CD4-positive, CD25-positive, alpha-beta regulatory T cell (primary cell): Measurements from ENCODE around the gene PRELID3B. TPM values are rescaled to one million over a fixed set of nuclear protein-coding genes. Genes with fewer than 3 reads are reported as not detected.

ENCODE experiments used
- ATAC-seq, 2 donors: fragments of 150-1000 bp; cut with Tn5 transposase; one replicate each; pipeline ENCODE4 v1.10.0; 2021; ENCODE audit warnings: low read depth in 2 of 2, moderate number of reproducible peaks in 2 of 2, moderate library complexity in 1 of 2
- DNase-seq, 3 donors: peaks; one replicate each; pipeline versions ENCODE4 v3.0.0 to v3.0.0-alpha.2; 2012 to 2022; ENCODE audit warnings: mixed read lengths in 1 of 3
- H3K27ac ChIP-seq: one replicate; pipeline ENCODE4 v1.7.0; 2013; ENCODE audit warnings: mild to moderate bottlenecking, low read length; ENCODE audit not compliant: insufficient read depth, poor library complexity, severe bottlenecking
- H3K27me3 ChIP-seq: one replicate; pipeline ENCODE4 v1.7.0; 2013; ENCODE audit warnings: low read length; ENCODE audit not compliant: control insufficient read depth, insufficient read depth
- H3K36me3 ChIP-seq: one replicate; pipeline ENCODE4 v1.7.0; 2013; ENCODE audit warnings: mild to moderate bottlenecking, low read length, moderate library complexity; ENCODE audit not compliant: control insufficient read depth, insufficient read depth
- H3K4me1 ChIP-seq: 2 replicates; pipeline ENCODE4 v1.7.0; 2013; ENCODE audit warnings: mild to moderate bottlenecking, low read length; ENCODE audit not compliant: insufficient read depth, control insufficient read depth, poor library complexity, severe bottlenecking
- H3K4me3 ChIP-seq: one replicate; pipeline ENCODE4 v1.7.0; 2013; ENCODE audit warnings: low read depth, mild to moderate bottlenecking, low read length, moderate library complexity
- H3K9me3 ChIP-seq, 2 experiments: 1 replicate in 1 of 2; 2 replicates in 1 of 2; pipeline ENCODE4 v1.7.0; 2013; ENCODE audit warnings: low read length in 2 of 2, mild to moderate bottlenecking in 1 of 2, moderate library complexity in 1 of 2; ENCODE audit not compliant: control insufficient read depth in 2 of 2
- H3K27ac Mint-ChIP-seq, 3 donors: one replicate each; pipeline ENCODE4 v1.8.0; 2020 to 2022; ENCODE audit warnings: mild to moderate bottlenecking in 3 of 3, mixed read lengths in 3 of 3, moderate library complexity in 2 of 3
- H3K27me3 Mint-ChIP-seq: one replicate; pipeline ENCODE4 v1.8.0; 2022; ENCODE audit warnings: mild to moderate bottlenecking, mixed read lengths
- H3K36me3 Mint-ChIP-seq: one replicate; pipeline ENCODE4 v1.8.0; 2020; ENCODE audit warnings: mixed read lengths
- H3K4me1 Mint-ChIP-seq, 4 donors: one replicate each; pipeline ENCODE4 v1.8.0; 2020 to 2022; ENCODE audit warnings: mixed read lengths in 4 of 4, mild to moderate bottlenecking in 1 of 4
- H3K4me3 Mint-ChIP-seq, 4 donors: one replicate each; pipeline ENCODE4 v1.8.0; 2020 to 2022; ENCODE audit warnings: mild to moderate bottlenecking in 4 of 4, mixed read lengths in 4 of 4, moderate library complexity in 3 of 4
- H3K9me3 Mint-ChIP-seq, 7 donors: one replicate each; pipeline ENCODE4 v1.8.0; 2020 to 2022; ENCODE audit warnings: mixed read lengths in 7 of 7, mild to moderate bottlenecking in 3 of 7, moderate library complexity in 2 of 7
- polyA plus RNA-seq, 4 donors: library from polyadenylated mRNA; unstranded; fragments of 300-500 nt; fragmentation: Illumina TruSeq; gene quantifications; one replicate each; pipeline ENCODE4 v1.2.3, GENCODE V29; 2021
- total RNA-seq: library from RNA; stranded (reverse); gene quantifications from one replicate; pipeline ENCODE4 v1.2.3, GENCODE V29; 2022

The PRELID3B gene
- total and polyA plus RNA-seq, 5 donors from 2014 or later, result 33.8 to 50.4 (median 41.3) TPM

DNA sequence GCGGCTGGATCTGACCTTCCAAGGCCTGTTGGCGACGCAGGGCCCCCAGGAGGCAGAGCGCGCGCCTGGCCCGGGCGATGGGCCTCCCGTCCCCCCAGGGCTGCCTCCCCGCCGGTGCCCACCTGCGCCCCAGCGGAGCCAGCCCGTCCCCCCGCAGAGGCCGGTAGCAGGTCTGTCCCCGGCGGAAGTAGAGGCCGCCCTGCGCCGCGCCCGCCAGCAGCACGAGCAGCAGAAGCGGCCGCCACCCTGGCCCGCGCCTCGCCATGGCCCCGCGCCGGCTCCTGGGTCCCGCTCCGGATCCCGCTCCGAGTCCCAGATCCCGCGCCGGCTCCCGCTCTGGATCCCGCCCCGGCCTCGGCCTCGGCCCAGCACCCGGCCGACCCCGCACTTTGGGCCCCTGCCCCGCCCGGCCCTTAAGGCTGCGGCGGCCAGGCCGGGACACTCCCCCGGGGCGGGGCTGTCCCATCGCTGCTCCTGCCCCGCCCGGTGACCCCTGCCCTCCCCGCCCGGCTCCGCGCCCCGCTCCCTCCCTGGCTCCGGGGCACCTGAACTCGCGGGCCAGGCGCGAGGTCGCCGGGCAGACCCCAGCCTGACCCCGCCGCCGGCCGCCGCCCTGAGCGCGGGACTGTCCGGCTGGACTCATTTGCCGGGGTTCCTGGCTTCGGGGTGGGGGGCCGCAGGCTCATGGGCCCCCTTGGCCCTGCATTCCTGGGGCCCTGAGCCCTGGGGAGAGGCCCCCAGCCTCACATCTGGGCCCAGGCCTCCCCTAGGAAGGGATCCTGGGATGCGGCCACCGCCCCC, 35.5 kb downstream of the PRELID3B start, which contains the start of gene CTSZ:
Gene CTSZ (minus strand): TSS at position 391 of the 801 bp plus-strand sequence. CDS start 126 bp downstream, at position 265.
- Mint-ChIP-seq H3K27me3 (no peaks in the 10 kb centered on the region), H3K4me1 (peaks cover 0 to 55% (median 38%) of the 10 kb centered on the region in 4 donors), H3K36me3 (no peaks in the 10 kb centered on the region), H3K9me3 (peaks cover 0 to 1% (median 0%) of the 10 kb centered on the region in 7 donors), H3K4me3 (peak within 1 kb of the TSS; percentile 82 to 90 (median 86)), H3K27ac (peak within 1 kb of the TSS in 2 of 3 donors; percentile 86 to 99)
- Histone ChIP-seq H3K27ac (peak within 1 kb of the TSS; percentile 72), H3K4me3 (peak within 1 kb of the TSS; percentile 62), H3K4me1 (peaks cover 33% of the 10 kb centered on the region), H3K36me3 (no peaks in the 10 kb centered on the region), H3K27me3 (no peaks in the 10 kb centered on the region), H3K9me3 (no peaks in the 10 kb centered on the region)
- ATAC-seq, result peak; percentile 45 to 46
- DNase-seq, result peak; percentile 32 to 60 (median 44)

- Mint-ChIP-seq H3K27me3 (no peaks in the 10 kb centered on the region), H3K9me3 (peaks cover 0 to 1% (median 0%) of the 10 kb centered on the region in 7 donors), H3K27ac (peak overlapping the region in 2 of 3 donors; percentile 91 to 99), H3K4me1 (peaks cover 0 to 50% (median 32%) of the 10 kb centered on the region in 4 donors), H3K36me3 (no peaks in the 10 kb centered on the region), H3K4me3 (peak overlapping the region; percentile 82 to 90 (median 86))
- DNase-seq (no peak), ATAC-seq (no peak)
- peak overlapping the region; percentile 72 for H3K27ac ChIP-seq
- no peaks in the 10 kb centered on the region for H3K36me3 ChIP-seq
- H3K9me3 ChIP-seq, result no peaks in the 10 kb centered on the region
- H3K4me1 ChIP-seq, result peaks cover 33% of the 10 kb centered on the region
- H3K27me3 ChIP-seq, result no peaks in the 10 kb centered on the region
- H3K4me3 ChIP-seq, result peak overlapping the region; percentile 62
Measured at GRCh38 chr20:59006167-59006863, 36.3 kb downstream of the PRELID3B start.

- no peaks in the 10 kb centered on the region for H3K27me3 Mint-ChIP-seq
- H3K4me1 Mint-ChIP-seq, result peaks cover 0 to 47% (median 30%) of the 10 kb centered on the region in 4 donors
- ATAC-seq (no peak), DNase-seq (no peak)
- H3K36me3 ChIP-seq, result peaks cover under 1% of the 10 kb centered on the region
- H3K36me3 Mint-ChIP-seq, result no peaks in the 10 kb centered on the region
- H3K4me1 ChIP-seq, result peaks cover 33% of the 10 kb centered on the region
- H3K9me3 Mint-ChIP-seq, result peaks cover 0 to 1% (median 0%) of the 10 kb centered on the region in 7 donors
- no peaks in the 10 kb centered on the region for H3K27me3 ChIP-seq
- H3K27ac Mint-ChIP-seq, result peak overlapping the region; percentile 66 to 99 (median 91)
- H3K27ac ChIP-seq, result peak overlapping the region; percentile 72
- H3K4me3 ChIP-seq, result peak overlapping the region; percentile 62
- peak overlapping the region; percentile 82 to 90 (median 86) for H3K4me3 Mint-ChIP-seq
- no peaks in the 10 kb centered on the region for H3K9me3 ChIP-seq
Measured at GRCh38 chr20:59005523-59006166, 36.9 kb downstream of the PRELID3B start.

DNA sequence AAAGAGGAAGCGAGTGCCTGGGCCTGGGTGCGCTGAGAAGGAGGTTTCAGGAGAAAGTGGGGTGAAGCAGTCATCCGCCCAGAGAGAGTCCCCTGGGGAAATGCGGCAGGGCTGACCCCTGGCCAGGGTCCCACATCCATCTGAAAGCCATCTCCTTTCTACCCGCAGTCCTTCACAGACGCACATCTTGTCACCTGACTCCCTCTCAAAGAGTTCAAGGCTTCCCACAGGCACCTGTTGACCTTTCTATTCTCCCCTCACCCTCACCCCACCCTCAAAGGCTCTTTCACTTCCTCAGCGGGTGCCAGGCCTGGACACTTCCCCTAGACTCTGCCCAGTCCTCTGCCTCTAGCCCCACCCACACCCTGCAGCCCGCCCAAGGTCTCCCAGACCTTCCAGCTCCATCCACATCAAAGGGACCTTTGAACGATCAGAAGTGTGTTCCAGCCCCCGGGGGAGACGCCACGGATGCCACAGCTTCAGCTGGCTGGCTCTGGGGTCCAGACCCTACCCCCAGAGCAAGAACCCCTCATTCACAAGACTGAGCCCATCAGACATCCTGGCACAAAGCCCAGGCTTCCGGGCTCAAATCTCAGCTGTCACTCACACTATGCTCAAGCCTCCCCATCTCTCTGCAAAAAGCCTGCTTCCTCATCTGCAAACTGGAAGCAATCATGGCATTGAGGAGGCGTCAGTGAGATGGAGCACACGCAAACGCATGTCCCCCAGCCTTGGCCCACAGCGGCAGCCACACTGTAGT, 37.6 kb downstream of the PRELID3B start:
- peak overlapping the region; percentile 86 to 99 (median 91) for H3K27ac Mint-ChIP-seq
- peak overlapping the region; percentile 82 to 90 (median 86) for H3K4me3 Mint-ChIP-seq
- no peaks in the 10 kb centered on the region for H3K36me3 Mint-ChIP-seq
- Histone ChIP-seq H3K36me3 (peaks cover 4% of the 10 kb centered on the region), H3K4me3 (peak overlapping the region; percentile 62), H3K4me1 (peaks cover 33% of the 10 kb centered on the region), H3K27ac (peak overlapping the region; percentile 72), H3K9me3 (no peaks in the 10 kb centered on the region), H3K27me3 (no peaks in the 10 kb centered on the region)
- H3K4me1 Mint-ChIP-seq, result peaks cover 0 to 45% (median 30%) of the 10 kb centered on the region in 4 donors
- DNase-seq (peak; percentile 23 to 80 (median 54)), ATAC-seq (peak; percentile 52 to 61)
- no peaks in the 10 kb centered on the region for H3K27me3 Mint-ChIP-seq
- H3K9me3 Mint-ChIP-seq, result peaks cover 0 to 1% (median 0%) of the 10 kb centered on the region in 7 donors

DNA sequence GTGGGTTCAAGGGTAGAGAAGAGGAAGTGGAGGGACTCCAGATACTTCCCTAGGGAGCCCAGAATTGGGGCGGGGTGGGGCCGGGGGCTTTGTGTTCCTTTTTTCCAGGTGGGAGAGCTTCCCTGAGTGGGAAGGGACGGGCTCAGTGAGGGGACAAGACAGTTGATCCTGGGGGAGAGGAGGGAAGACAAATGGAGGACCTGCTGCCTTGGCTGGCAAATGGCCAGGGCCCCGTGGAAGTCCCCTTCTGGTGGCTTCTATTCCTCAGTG, 38.2 kb downstream of the PRELID3B start:
- H3K4me3 Mint-ChIP-seq, result peak overlapping the region; percentile 82 to 90 (median 86)
- H3K4me1 Mint-ChIP-seq, result peaks cover 0 to 43% (median 30%) of the 10 kb centered on the region in 4 donors
- H3K36me3 ChIP-seq, result peaks cover 4% of the 10 kb centered on the region
- ATAC-seq (no peak), DNase-seq (peak in 2 of 3 donors; percentile 31 to 52)
- H3K27me3 ChIP-seq, result no peaks in the 10 kb centered on the region
- H3K4me3 ChIP-seq, result peak overlapping the region; percentile 62
- no peaks in the 10 kb centered on the region for H3K36me3 Mint-ChIP-seq
- H3K4me1 ChIP-seq, result peaks cover 33% of the 10 kb centered on the region
- H3K27ac Mint-ChIP-seq, result peak overlapping the region; percentile 24 to 99 (median 91)
- no peaks in the 10 kb centered on the region for H3K27me3 Mint-ChIP-seq
- H3K27ac ChIP-seq, result peak overlapping the region; percentile 72
- H3K9me3 Mint-ChIP-seq, result peaks cover 0 to 1% (median 0%) of the 10 kb centered on the region in 7 donors
- no peaks in the 10 kb centered on the region for H3K9me3 ChIP-seq

DNA sequence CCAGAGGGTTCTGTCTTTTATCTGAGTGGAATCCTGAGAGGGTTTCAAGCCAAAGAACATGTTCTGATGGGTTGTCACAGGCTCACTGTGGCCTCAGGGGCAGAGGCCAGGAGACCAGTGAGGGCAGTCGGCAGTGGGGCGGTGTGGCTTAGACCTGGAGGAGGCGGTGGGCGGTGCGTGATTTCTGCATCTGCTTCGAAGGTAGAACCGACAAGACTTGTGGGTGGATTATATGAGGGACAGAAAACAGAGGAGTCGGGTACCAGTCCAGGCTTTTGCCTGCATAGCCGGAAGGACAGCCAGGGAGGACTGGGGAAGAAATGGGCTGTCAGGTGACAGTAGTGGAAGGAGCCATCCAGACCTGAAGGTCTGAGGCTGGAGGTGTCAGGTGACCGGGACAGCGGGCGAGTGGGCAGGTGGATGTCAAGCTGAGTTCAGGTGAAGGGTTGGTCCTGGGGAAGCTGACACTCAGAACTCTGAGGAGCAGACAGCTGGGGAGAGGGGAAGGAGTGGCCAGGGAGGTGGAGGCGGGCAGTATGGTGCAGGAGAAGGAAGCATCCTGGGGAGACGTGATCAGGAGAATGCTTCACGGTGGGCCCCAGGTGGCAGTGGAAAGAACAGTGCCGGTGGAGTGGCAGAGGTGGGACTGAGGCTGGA, 38.6 kb downstream of the PRELID3B start:
- Histone ChIP-seq H3K4me3 (no peak overlapping the region), H3K36me3 (peaks cover 4% of the 10 kb centered on the region), H3K27ac (peak overlapping the region; percentile 72), H3K4me1 (peaks cover 33% of the 10 kb centered on the region), H3K27me3 (no peaks in the 10 kb centered on the region), H3K9me3 (no peaks in the 10 kb centered on the region)
- Mint-ChIP-seq H3K27ac (peak overlapping the region; percentile 88 to 99 (median 91)), H3K27me3 (no peaks in the 10 kb centered on the region), H3K36me3 (no peaks in the 10 kb centered on the region), H3K4me1 (peaks cover 0 to 43% (median 30%) of the 10 kb centered on the region in 4 donors), H3K9me3 (peaks cover 0 to 1% (median 0%) of the 10 kb centered on the region in 7 donors), H3K4me3 (peak overlapping the region; percentile 78 to 90 (median 83))
- ATAC-seq (no peak), DNase-seq (no peak)
